ENCODE data around the gene C2.

The C2 gene

DNA sequence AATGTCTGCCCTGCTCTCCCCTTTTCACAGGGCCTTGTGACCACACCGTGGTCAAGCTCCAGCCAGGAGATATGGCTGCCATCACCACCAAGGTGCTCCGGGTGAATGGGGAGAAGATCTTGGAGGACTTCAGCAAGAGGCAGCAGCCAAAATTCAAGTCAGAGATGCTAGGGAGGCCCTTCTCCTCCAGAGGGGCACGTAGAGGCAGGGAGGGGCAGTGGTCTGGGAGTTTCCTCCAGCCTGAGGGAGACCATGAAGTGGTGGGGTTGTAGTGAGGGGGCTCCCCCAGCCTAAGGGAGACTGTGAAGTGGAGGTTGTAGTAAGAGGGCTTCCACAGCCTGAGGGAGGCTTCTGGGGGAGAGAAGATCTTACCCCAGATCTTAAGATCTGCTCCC, 40.4 kb downstream of the C2 start:
- Histone ChIP-seq H4K20me1 (peaks cover 6% of the 10 kb centered on the region; the same call in 1 of the 2 replicates), H3K4me2 (no peak overlapping the region), H3K4me3 (no peak overlapping the region), H3K9ac (no peak overlapping the region), H3K36me3 (peaks cover 79% of the 10 kb centered on the region), H3K27me3 (no peaks in the 10 kb centered on the region), H3K27ac (no peak overlapping the region), H3K4me1 (peaks cover 28% of the 10 kb centered on the region), H3K9me3 (no peaks in the 10 kb centered on the region)
- no peak for TF ChIP-seq Cebpa-rat (IDR thresholded peaks at IDR 0.05)

DNA sequence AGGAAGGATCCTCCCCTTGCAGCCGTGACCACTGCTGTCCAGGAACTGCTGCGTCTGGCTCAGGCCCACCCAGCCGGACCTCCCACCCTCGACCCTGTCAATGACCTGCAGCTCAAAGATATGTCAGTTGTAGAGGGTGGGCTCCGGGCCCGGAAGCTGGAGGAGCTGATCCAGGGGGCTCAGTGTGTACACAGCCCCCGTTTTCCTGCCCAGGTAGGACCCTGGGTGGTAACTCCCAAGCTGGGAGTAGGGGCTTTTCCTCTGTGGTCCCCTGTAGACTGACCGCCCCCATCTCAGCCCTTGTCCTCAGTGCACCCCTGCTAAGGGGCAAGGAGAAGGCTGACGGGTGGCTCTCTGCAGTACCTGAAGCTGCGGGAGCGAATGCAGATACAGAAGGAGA, 40.8 kb downstream of the C2 start:
- Histone ChIP-seq H3K4me2 (no peak overlapping the region), H3K27me3 (no peaks in the 10 kb centered on the region), H3K4me1 (peaks cover 32% of the 10 kb centered on the region), H3K36me3 (peaks cover 75% of the 10 kb centered on the region), H4K20me1 (peaks cover 6% of the 10 kb centered on the region; the same call in 1 of the 2 replicates), H3K9me3 (no peaks in the 10 kb centered on the region), H3K9ac (no peak overlapping the region), H3K4me3 (no peak overlapping the region), H3K27ac (no peak overlapping the region)
- no peak for TF ChIP-seq Cebpa-rat (IDR thresholded peaks at IDR 0.05)

DNA sequence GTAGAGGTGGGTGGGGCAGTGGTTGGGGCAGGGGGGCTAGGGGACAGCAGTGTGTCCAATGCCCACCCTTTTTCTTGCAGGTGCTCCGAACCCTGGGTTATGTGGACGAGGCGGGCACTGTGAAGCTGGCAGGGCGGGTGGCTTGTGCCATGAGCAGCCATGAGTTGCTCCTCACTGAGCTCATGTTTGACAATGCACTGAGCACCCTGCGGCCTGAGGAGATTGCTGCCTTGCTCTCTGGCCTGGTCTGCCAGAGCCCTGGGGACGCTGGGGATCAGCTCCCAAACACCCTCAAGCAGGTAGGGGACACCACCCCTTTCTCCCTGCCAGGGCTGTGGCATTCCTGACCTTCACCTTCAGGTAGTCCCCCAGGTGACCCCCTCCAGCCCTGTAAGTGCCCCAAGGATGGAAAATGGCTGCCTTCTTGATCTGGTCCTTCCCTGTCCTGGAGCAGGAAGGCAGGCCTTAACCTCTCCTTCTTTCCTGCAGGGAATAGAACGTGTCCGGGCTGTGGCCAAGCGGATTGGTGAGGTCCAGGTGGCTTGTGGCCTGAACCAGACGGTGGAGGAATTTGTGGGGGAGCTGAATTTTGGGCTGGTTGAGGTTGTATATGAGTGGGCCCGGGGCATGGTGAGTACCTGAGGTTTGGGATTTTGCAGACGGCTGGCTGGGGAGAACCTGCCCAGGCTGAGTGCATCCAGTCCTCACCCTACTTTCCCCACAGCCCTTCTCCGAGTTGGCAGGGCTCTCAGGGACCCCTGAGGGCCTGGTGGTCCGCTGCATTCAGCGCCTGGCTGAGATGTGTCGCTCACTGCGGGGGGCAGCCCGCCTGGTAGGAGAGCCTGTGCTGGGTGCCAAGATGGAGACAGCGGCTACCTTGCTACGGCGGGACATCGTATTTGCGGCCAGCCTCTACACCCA, 41.5 kb downstream of the C2 start:
- Histone ChIP-seq H3K4me1 (peaks cover 39% of the 10 kb centered on the region), H4K20me1 (peaks cover 6% of the 10 kb centered on the region; the same call in 1 of the 2 replicates), H3K36me3 (peaks cover 68% of the 10 kb centered on the region), H3K4me2 (no peak overlapping the region), H3K27me3 (no peaks in the 10 kb centered on the region), H3K9ac (no peak overlapping the region), H3K27ac (no peak overlapping the region), H3K4me3 (no peak overlapping the region), H3K9me3 (no peaks in the 10 kb centered on the region)
- no peak for TF ChIP-seq Cebpa-rat (IDR thresholded peaks at IDR 0.05)

DNA sequence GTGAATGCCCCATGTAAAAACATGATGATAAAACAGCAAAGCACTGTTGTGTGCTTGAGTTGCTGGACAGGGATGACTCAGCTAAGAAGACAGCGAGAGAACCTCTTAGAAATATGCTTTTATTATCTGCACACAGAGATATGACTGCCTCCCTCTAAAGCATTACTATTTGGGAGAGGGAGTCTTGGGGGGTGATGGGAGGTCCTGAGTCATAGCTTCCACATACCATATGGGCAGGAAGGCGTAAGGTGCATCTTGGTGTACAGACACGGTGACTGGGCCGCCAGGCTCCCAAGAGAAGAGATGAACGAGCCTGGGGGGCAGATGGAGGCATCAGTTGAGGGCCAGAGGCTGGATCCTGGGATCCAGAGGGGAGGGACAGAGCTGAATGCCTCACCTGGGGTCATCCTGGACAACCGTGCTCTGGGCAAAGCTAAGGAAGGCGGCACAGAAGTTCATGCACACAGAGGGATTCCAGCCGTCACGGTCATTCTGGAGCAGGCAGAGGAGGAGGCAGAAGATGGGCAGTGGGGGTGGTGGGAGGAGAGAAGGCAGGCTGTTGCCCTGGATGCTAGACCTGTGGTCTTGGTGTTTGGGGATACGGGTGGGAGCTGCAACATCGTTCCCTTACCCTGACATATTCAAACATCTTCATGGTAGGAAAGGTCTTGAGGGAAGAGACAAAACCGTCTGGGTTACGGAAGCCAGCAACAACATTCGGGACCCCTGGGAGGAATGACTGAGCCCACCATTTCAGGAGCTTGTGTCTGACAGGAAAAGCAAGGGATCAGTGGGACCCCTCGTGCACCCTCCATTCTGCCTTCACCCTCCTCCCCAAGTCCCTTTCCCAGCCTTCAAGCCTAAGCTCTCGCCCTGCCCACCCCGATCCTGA, 42.4 kb downstream of the C2 start:
- H3K9ac ChIP-seq, result peak overlapping the region; percentile 88
- no peak overlapping the region for H3K27ac ChIP-seq
- H3K4me3 ChIP-seq, result peak overlapping the region; percentile 81; the same call in 1 of the 2 replicates
- peaks cover 59% of the 10 kb centered on the region for H3K36me3 ChIP-seq
- H3K27me3 ChIP-seq, result no peaks in the 10 kb centered on the region
- H4K20me1 ChIP-seq, result peaks cover 6% of the 10 kb centered on the region; the same call in 1 of the 2 replicates
- H3K4me1 ChIP-seq, result peaks cover 40% of the 10 kb centered on the region
- no peak for TF ChIP-seq Cebpa-rat (IDR thresholded peaks at IDR 0.05)
- H3K4me2 ChIP-seq, result peak overlapping the region; percentile 97
- H3K9me3 ChIP-seq, result no peaks in the 10 kb centered on the region

DNA sequence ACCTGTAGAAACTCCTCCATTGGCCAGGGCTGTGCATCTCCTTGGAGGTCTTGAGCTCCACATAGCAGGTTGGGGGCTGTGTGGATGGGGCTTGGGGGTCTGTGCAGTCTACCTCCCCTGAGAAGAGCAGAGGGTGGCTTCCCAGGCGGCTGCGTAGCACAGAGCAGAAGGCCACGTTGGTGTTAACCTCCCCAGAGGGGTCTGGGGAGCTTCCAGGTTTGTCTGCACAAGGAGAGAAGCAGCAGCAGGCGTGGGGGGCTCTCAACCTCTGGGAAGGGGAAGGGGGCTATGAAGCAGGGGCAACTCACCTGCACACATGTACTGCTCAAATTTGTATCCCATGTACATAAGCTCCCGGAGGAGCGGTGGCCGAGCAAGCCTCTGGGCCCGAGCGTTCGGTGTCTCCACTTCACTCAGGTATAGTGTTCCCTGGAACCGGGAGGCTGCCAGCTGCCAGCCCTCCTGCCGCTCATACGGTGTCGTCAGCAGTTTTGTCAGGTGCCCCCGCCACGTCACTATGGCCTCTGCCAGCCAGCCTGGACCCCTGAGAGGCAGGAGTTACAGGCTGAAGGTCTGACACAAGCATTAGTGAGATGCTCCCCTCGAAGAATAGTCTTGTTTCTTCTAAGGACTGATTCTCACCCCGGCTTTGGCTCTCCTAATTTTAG, 43.2 kb downstream of the C2 start:
- Histone ChIP-seq H3K9ac (peak overlapping the region; percentile 88), H3K4me1 (peaks cover 36% of the 10 kb centered on the region), H3K27ac (peak overlapping the region; percentile 89), H3K9me3 (peaks cover under 1% of the 10 kb centered on the region; the same call in 1 of the 2 replicates), H4K20me1 (peaks cover 6% of the 10 kb centered on the region; the same call in 1 of the 2 replicates), H3K4me3 (peak overlapping the region; percentile 81), H3K27me3 (no peaks in the 10 kb centered on the region), H3K36me3 (peaks cover 55% of the 10 kb centered on the region), H3K4me2 (peak overlapping the region; percentile 97)
- TF ChIP-seq Cebpa-rat (IDR thresholded peaks at IDR 0.05), result no peak

DNA sequence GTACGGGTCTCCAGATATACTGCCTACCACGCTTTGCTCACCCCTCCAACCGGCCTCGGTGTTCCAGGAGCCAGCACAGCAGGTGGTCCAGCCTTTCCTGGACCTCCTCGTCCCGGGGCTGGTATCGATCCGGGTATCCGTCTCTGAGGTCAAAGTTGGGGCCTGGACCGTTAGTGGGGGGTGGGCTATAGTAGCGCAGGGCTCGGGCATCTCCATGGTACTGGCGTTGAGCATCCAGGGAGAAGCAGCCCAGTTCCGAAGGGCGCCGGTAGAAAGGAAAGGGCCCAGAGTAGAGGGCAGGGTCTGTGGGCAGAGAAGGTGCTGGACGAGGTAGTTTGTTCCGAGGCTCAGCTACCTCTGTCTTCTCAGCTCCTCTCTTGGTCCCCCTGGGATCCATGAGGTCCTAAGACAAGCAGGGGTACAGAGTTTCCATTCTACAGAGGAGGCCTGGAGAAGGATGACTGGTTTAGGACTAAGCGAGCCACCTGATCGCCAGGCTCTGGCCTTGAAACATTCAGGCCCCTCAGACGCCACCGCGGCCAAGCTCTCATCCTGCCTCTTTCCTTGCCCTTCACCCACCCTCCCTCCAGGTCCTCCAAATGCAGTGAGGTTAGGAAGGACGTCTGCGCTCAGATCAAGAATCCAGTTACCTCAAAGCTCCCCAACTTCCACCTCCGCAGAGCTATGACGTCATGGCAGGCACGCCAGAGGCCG, 43.9 kb downstream of the C2 start:
- peaks cover 48% of the 10 kb centered on the region for H3K36me3 ChIP-seq

GRCh38 chr6:31971993-31972708, 44.6 kb downstream of the C2 start, which contains the start of gene DXO:
DXO (minus strand) TSS chr6:31972138; CDS start chr6:31971675, 463 bp downstream.
- Histone ChIP-seq H3K36me3 (peaks cover 47% of the 10 kb centered on the region), H4K20me1 (peaks cover 6% of the 10 kb centered on the region; the same call in 1 of the 2 replicates)

More for the DNA sequence above, 43.9 kb downstream of the C2 start:
- H3K4me2 ChIP-seq, result peak overlapping the region; percentile 97
- no peak for TF ChIP-seq Cebpa-rat (IDR thresholded peaks at IDR 0.05)
- H3K27ac ChIP-seq, result peak overlapping the region; percentile 89
- no peaks in the 10 kb centered on the region for H3K27me3 ChIP-seq
- peaks cover 36% of the 10 kb centered on the region for H3K4me1 ChIP-seq
- H3K9me3 ChIP-seq, result peaks cover 5% of the 10 kb centered on the region; the same call in 1 of the 2 replicates
- peak overlapping the region; percentile 81 for H3K4me3 ChIP-seq
- peaks cover 6% of the 10 kb centered on the region; the same call in 1 of the 2 replicates for H4K20me1 ChIP-seq
- H3K9ac ChIP-seq, result peak overlapping the region; percentile 88

More at GRCh38 chr6:31971993-31972708, 44.6 kb downstream of the C2 start, which contains the start of gene DXO:
- Histone ChIP-seq H3K9ac (peak within 1 kb of the TSS; percentile 88), H3K4me3 (peak within 1 kb of the TSS; percentile 81), H3K27ac (peak within 1 kb of the TSS; percentile 89), H3K27me3 (no peaks in the 10 kb centered on the region), H3K4me1 (peaks cover 36% of the 10 kb centered on the region), H3K9me3 (peaks cover 12% of the 10 kb centered on the region; the same call in 1 of the 2 replicates), H3K4me2 (peak within 1 kb of the TSS; percentile 97)
- TF ChIP-seq Cebpa-rat (IDR thresholded peaks at IDR 0.05), result peak; percentile 94
